GM18873 (cell line): ENCODE data around the gene STAT1.

ENCODE experiments used
- ATAC-seq: cut with Tn5 transposase; IDR thresholded peaks from one replicate; pipeline ENCODE4 v1.9.1; 2021; ENCODE audit warnings: mild to moderate bottlenecking, moderate library complexity, moderate number of reproducible peaks; ENCODE audit not compliant: unreplicated experiment, low FRiP score

STAT1 gene

GRCh38 chr2:190927301-190927700, 86.7 kb downstream of the STAT1 start:
- ATAC-seq, result no peak

GRCh38 chr2:190922376-190922775, 91.6 kb downstream of the STAT1 start:
- ATAC-seq, result no peak

- ATAC-seq, result no peak
Observed at GRCh38 chr2:190920085-190920484, 93.9 kb downstream of the STAT1 start.
